Mesothelial cell of epicardium (in vitro differentiated cells): Measurements from ENCODE around the gene CCDC170. TPM values are rescaled to one million over a fixed set of nuclear protein-coding genes. Genes with fewer than 3 reads are reported as not detected.

Source experiments
- DNase-seq, 2 experiments: peaks; one replicate each; pipeline ENCODE4 v3.0.0; 2021; ENCODE audit warnings: low spot score in 2 of 2; ENCODE audit not compliant: unreplicated experiment in 2 of 2
- H3K27ac Mint-ChIP-seq: 2 replicates; pipeline ENCODE4 v1.8.0; 2021; ENCODE audit warnings: mixed read lengths
- H3K27me3 Mint-ChIP-seq: 2 replicates; pipeline ENCODE4 v1.8.0; 2021; ENCODE audit warnings: low read depth, mixed read lengths
- H3K36me3 Mint-ChIP-seq: 2 replicates; pipeline ENCODE4 v1.8.0; 2021; ENCODE audit warnings: mixed read lengths
- H3K4me1 Mint-ChIP-seq: 2 replicates; pipeline ENCODE4 v1.8.0; 2021; ENCODE audit warnings: mixed read lengths
- H3K4me3 Mint-ChIP-seq: 2 replicates; pipeline ENCODE4 v1.8.0; 2021; ENCODE audit warnings: mild to moderate bottlenecking, moderate library complexity, mixed read lengths
- H3K9me3 Mint-ChIP-seq: 2 replicates; pipeline ENCODE4 v1.8.0; 2021; ENCODE audit warnings: mixed read lengths
- CTCF ChIP-seq: fragments of 200-600 bp; sonication (generic); IDR thresholded peaks from one replicate; pipeline ENCODE4 v1.5.0; 2021; ENCODE audit warnings: antibody characterized with exemption; ENCODE audit not compliant: unreplicated experiment
- total RNA-seq: library from RNA; stranded (reverse); gene quantifications from 3 replicates; pipeline ENCODE4 v1.2.1, GENCODE V29; 2021

Gene CCDC170
- total RNA-seq, 1 donor from 2014 or later = 3.0 TPM

- Mint-ChIP-seq H3K4me3 (no peak overlapping the region), H3K27me3 (no peaks in the 10 kb centered on the region), H3K9me3 (peaks cover 5% of the 10 kb centered on the region), H3K4me1 (peaks cover 2% of the 10 kb centered on the region), H3K36me3 (no peaks in the 10 kb centered on the region), H3K27ac (no peak overlapping the region)
- no peak for DNase-seq
- no peak for TF ChIP-seq CTCF
Measured at GRCh38 chr6:151483994-151484393, 9.8 kb upstream of the CCDC170 start.

GRCh38 chr6:151488226-151488625 lies 5.6 kb upstream of the CCDC170 start:
- no peak overlapping the region for H3K4me3 Mint-ChIP-seq
- H3K4me1 Mint-ChIP-seq = peaks cover 2% of the 10 kb centered on the region
- no peak for TF ChIP-seq CTCF
- DNase-seq = no peak
- H3K9me3 Mint-ChIP-seq = peaks cover 5% of the 10 kb centered on the region
- no peak overlapping the region for H3K27ac Mint-ChIP-seq
- H3K36me3 Mint-ChIP-seq = no peaks in the 10 kb centered on the region
- peaks cover 19% of the 10 kb centered on the region for H3K27me3 Mint-ChIP-seq

- Mint-ChIP-seq H3K27ac (no peak overlapping the region), H3K4me1 (peaks cover 15% of the 10 kb centered on the region), H3K36me3 (no peaks in the 10 kb centered on the region), H3K9me3 (no peaks in the 10 kb centered on the region), H3K27me3 (peaks cover 41% of the 10 kb centered on the region), H3K4me3 (no peak overlapping the region)
- DNase-seq = no peak
- no peak for TF ChIP-seq CTCF
Measured at GRCh38 chr6:151490996-151491395, 2.8 kb upstream of the CCDC170 start.

- Mint-ChIP-seq H3K27ac (peak overlapping the region; percentile 71), H3K36me3 (no peaks in the 10 kb centered on the region), H3K9me3 (no peaks in the 10 kb centered on the region), H3K4me1 (peaks cover 15% of the 10 kb centered on the region), H3K27me3 (peaks cover 54% of the 10 kb centered on the region), H3K4me3 (peak overlapping the region; percentile 65)
- TF ChIP-seq CTCF = no peak
- no peak for DNase-seq
Measured at GRCh38 chr6:151493161-151493803, 535 bp upstream of the CCDC170 start.

GRCh38 chr6:151494235-151494935 lies 568 bp downstream of the CCDC170 start:
- peak overlapping the region; percentile 71 for H3K4me3 Mint-ChIP-seq
- H3K27me3 Mint-ChIP-seq = peaks cover 54% of the 10 kb centered on the region
- no peak for DNase-seq
- no peaks in the 10 kb centered on the region for H3K36me3 Mint-ChIP-seq
- no peak for TF ChIP-seq CTCF
- H3K9me3 Mint-ChIP-seq = no peaks in the 10 kb centered on the region
- peak overlapping the region; percentile 81 for H3K27ac Mint-ChIP-seq
- peaks cover 15% of the 10 kb centered on the region for H3K4me1 Mint-ChIP-seq
